Testis (tissue), 2 donors: ENCODE data around the gene GPR39.

ENCODE experiments used
- POLR2A ChIP-seq: fragments of 450-650 bp; IDR thresholded peaks from one replicate; pipeline ENCODE4 v1.6.1; 2017; ENCODE audit warnings: antibody characterized with exemption, mild to moderate bottlenecking, moderate library complexity
- TF ChIP-seq, protein P1 (sequence below), 3 experiments: fragments of 450-650 bp in 2 of 3; fragments of 200-600 bp in 1 of 3; sonication (generic) in 1 of 3; IDR thresholded peaks; one replicate each; pipeline ENCODE4 v1.5.1; 2016 to 2019; ENCODE audit warnings: antibody characterized with exemption in 3 of 3, mild to moderate bottlenecking in 2 of 3, moderate library complexity in 1 of 3

DNA sequence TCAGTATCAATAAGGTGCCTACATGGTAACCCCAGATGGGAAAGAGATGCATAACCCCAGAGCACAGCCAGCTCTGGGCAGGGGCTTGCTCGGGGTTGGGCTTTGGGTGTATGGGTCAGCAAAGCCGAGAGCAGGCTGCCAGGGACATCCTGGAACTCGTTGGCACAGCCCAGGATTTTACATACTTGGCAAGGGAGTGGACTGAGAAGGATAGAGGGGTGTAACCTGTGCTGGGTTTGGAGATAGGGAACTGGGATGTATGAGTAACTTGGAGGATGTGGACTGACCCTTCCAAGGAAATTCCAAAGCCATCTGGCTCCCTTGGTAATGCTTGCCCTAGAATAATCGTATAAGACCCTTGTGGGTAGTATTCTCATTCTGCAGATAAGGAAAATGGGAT is 44.2 kb downstream of the GPR39 start:
- TF ChIP-seq POLR2A: no peak
- TF ChIP-seq, protein P1, sequence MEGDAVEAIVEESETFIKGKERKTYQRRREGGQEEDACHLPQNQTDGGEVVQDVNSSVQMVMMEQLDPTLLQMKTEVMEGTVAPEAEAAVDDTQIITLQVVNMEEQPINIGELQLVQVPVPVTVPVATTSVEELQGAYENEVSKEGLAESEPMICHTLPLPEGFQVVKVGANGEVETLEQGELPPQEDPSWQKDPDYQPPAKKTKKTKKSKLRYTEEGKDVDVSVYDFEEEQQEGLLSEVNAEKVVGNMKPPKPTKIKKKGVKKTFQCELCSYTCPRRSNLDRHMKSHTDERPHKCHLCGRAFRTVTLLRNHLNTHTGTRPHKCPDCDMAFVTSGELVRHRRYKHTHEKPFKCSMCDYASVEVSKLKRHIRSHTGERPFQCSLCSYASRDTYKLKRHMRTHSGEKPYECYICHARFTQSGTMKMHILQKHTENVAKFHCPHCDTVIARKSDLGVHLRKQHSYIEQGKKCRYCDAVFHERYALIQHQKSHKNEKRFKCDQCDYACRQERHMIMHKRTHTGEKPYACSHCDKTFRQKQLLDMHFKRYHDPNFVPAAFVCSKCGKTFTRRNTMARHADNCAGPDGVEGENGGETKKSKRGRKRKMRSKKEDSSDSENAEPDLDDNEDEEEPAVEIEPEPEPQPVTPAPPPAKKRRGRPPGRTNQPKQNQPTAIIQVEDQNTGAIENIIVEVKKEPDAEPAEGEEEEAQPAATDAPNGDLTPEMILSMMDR (IDR thresholded peaks at IDR 0.05): no peak
